Stimulated activated CD4-positive, alpha-beta T cell treated with anti-CD3 and anti-CD28 coated beads, Interleukin-1b, Interleukin-23, amount 100 ng/mL, for 48 hours (primary cell): ENCODE results near the gene IGFBP7.

Experiments
- DNase-seq: peaks from one replicate; pipeline ENCODE4 v3.0.0-alpha.2; 2020

IGFBP7 gene

DNA sequence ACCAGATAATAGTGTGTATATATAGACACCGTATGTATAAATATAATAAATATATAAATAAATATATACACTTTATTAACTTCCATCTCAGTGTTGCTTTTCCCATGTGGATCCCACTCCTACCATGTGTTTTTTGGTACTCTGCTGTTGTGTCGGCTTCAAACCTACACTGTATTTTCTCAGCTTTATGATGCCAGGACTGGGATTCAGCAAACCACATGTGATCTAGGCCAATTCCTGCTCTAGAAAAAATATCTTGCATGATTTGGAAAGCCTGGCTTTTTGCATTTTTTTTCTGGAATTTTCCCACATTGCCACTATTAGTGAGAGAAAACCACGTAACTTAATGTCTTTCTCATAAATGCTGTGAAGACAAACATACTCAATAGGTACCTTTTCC is 75.7 kb downstream of the IGFBP7 start:
- no peak for DNase-seq

DNA sequence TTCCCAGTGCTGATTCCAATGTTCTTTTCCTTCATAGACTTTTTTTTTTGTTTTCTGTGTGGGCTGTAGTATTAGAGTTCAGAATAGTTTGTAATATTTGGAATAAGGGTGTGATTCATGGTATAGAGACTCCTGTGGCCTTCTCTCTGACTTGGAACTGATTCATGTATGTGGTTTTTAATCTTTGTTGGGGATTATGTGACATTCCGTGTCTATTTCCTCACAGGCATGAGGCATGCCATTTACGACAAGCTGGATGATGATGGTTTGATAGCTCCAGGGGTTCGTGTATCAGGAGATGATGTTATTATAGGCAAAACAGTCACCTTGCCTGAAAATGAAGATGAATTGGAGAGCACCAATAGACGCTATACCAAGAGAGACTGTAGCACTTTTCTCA is 87.1 kb downstream of the IGFBP7 start:
- DNase-seq: no peak

DNA sequence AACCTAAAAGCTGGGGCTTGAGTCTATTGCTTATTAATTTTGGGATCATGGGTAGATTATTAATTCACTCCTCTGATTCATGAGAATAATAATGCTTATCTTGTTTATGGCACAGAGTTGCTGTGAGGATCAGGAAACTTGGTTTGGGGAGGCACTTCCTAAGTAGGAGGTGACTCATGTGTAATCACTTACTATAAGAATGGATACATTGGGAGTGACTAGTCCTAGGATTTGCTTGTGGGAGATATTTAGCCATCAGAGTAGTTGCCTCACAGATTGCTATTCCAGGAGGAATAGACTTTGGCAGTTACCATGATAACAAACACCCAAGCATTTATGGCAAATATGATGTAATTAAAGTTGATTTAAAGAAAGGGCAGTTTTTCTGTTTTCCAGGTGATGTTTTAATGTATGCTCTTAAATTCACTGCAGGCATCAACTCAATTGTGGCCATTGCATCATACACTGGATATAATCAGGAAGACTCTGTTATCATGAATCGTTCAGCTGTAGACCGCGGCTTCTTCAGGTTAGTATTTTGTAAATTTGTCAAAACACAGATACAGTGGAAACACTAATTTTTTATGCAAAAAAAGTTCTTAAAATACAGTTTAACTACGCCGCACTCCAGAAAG is 89.6 kb downstream of the IGFBP7 start:
- DNase-seq: no peak

DNA sequence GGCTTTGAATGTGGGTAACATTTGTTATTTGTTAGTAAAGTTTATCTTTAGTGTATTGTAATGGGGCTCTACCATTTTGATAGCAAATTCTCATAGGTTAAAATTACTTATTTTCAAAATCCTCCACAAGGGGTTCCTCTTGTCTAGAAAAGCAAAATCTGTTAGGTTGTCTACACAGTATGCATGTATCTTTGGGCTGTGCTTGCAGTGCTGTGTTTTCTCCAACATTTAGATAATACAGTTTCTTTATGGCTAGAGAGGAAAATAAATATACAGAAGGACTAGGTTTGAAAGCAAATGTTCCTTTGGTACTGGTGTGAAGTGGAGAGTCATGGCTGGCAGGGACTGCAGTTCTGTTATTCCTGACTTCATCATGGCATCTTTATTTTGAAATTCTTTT is 91.2 kb downstream of the IGFBP7 start:
- no peak for DNase-seq

DNA sequence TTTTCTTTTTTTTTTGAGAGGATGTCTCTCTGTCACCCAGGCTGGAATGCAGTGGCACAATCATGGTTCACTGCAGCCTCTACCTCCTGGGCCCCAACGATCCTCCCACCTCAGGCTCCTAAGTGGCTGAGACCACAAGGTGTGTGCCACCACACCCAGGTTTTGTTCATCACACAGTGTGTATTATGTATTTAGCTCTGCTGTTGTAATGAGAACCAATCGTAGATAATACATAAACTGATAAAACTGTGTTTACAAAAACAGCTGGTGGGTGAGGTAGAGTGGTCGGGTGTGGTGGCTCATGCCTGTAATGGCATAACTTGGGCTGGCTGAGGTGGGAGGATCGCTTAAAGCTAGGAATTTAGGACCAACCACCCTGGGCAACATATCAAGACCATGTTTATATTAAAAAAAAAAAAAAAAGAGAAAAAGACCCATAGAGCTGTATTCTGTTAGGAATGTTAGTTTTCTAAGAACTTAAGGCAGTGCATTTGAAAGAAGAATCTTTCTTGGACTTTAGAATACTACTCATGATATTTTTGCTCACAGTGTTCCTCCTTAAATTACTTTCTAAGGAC is 96.6 kb downstream of the IGFBP7 start:
- DNase-seq: no peak

DNA sequence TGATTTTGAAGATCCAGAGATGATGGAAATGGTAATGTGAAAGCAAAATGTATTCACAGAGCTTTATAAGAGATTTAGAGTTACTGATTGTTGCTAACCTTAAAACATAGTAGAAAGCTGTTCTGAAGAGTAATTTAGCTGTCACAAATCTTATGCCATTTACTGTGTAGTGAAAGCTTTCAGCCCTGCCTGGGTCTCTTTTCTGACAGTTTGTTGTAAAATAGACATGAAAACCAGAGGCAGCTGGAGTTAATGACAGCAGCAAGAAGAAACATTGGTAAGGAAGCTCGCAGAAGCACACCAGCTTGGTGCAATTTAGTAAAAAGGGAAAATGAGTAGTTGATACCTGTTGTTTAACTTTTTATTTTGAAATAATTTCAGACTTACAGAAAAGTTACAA is 110.4 kb downstream of the IGFBP7 start:
- DNase-seq: no peak

DNA sequence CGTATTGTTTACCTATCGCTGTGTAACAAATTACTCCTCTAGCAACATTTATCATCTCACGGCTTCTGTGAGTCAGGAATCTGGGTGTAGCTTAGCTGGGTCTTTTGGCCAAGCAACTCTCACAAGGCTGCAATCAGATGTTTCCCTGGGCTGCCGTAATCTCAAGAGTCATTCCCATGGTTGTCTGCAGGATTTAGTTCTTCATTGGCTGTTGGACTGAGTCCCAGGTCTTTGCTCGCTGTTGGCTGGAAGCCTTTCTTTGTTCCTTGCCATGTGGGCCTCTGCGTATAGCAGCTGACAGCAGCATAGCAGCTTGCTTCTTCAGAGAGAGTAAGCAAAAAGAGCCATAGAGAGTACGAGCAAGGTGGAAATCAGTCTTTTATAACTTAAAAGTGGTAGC is 114.7 kb downstream of the IGFBP7 start:
- DNase-seq: no peak

DNA sequence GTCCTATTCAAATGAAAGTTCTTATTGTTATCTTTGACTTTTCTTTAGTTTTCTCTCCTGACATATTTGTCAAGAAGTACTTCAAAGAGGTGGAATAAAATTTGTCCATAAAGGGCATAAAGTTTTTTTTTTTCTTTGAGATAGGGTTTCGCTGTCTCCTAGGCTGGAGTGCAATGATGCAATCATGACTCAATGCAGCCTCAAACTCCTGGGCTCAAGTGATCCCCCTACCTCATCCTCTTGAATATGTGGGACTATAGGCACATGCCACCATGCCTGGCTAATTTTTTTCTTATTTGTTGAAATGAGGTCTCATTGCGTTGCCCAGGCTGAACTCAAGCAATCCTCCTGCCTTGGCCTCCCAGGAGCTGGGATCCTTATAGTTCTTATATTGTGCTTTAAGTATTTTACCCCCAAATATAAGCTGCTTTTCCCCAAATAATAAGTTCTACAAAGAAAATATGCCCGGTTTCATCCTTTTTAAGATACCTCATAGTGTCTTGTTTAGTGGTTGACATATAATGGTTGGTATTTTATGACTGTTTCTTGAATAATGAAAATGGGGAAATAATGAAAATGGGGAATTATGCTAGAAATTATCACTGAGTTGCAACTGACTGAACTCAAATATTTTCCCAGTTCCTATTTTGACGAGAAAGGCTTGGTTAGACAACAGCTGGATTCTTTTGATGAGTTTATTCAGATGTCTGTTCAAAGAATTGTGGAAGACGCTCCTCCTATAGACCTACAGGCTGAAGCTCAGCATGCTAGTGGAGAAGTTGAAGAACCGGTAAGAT is 119.9 kb downstream of the IGFBP7 start:
- no peak for DNase-seq

DNA sequence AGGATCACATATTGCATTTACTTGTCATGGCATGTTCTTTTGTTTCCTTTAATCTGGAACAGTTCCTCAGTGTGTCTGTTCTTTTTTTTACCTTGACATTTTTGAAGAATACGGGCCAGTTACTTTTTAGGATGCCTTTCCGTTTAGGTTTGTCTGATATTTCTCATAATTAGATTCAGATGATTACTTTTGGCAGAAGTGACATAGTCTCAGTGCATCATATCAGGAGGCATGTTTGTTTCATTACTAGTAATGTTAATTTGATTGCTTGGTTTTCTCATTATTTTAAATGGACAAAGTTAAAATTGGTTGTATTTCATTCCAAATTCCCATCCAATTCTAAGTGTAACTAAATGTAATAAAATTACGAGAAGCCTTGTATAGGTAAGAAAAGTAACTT is 123.2 kb downstream of the IGFBP7 start:
- DNase-seq: no peak

DNA sequence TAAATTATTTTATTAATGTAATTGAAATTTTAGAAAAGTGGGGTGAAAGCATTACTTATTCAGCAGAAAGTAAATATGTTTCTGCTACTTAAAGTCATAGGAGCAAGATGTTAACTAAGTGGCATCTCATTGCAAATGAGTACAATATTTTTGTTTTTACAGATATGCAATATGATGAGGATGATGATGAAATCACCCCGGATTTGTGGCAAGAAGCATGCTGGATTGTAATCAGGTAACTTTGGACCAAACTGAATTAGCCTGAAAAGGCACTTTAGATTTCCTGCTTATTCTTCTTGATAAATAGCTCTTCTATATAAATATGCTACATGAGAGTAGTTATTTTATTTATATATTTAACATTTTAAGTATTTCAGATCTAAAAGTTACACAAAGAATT is 124.0 kb downstream of the IGFBP7 start:
- DNase-seq: no peak

DNA sequence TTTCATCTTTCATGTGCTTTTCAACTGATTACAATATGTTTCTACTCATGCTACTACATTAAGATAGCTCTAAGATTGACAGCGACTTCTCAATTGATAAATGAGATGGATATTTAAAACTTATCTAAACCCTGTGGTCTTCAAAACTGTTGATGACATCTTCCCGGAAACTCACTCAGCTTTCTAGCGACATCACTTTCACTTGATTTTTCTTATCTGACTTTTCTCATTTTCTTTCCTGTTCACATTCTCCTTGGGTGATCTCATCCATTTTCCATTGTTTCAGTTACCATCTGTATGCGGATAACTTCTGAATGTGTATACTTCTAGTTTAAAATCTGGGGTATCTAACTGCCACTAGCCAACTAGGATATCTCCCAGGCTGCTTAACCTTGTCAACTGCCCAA is 128.4 kb downstream of the IGFBP7 start:
- no peak for DNase-seq
